Esophagus squamous epithelium (tissue), 4 donors: ENCODE data around the gene ROBO3.

Experiments used
- POLR2A ChIP-seq, 4 donors: fragments of 450-650 bp; IDR thresholded peaks; one replicate each; pipeline ENCODE4 v1.6.1; 2017; ENCODE audit warnings: antibody characterized with exemption in 4 of 4, mild to moderate bottlenecking in 4 of 4, moderate library complexity in 3 of 4
- TF ChIP-seq, protein P1 (sequence below), 6 experiments: fragments of 450-650 bp in 4 of 6; fragments of 200-600 bp in 2 of 6; sonication (generic) in 2 of 6; IDR thresholded peaks; one replicate each; pipeline ENCODE4 v1.5.1; 2016 to 2019; ENCODE audit warnings: antibody characterized with exemption in 6 of 6, mild to moderate bottlenecking in 4 of 6, moderate library complexity in 4 of 6

DNA sequence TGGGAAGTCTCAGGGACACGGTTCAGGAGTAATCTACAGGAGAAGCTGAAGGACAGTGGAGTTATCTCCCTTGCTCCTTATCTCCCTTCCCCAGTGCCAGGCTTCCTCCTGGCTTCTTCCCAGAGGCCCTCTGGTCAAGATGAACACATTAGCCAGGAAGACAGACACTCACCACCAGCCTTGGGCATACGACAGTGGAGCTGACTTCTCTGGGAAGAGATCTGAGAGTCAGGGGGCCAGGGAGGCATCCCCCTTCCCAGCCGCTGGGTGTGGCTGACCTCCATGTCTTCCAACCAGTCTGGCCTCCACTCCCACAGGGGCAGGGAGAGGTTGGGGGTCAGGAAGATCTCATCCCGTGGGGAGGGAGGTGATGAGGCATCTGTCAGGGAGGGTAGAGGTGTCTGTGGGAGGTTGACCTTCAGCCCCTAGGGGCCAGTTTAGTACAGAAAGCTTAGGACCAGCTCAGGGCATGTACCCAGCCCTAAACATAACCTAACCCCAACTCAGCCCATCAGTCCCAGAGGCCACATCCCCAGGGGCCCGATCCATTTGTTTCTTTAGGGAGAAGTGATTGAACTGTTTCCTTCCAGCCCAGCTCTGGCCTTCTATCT is 19.7 kb downstream of the ROBO3 start:
- TF ChIP-seq POLR2A (IDR thresholded peaks at IDR 0.05) = no peak
- TF ChIP-seq, protein P1, sequence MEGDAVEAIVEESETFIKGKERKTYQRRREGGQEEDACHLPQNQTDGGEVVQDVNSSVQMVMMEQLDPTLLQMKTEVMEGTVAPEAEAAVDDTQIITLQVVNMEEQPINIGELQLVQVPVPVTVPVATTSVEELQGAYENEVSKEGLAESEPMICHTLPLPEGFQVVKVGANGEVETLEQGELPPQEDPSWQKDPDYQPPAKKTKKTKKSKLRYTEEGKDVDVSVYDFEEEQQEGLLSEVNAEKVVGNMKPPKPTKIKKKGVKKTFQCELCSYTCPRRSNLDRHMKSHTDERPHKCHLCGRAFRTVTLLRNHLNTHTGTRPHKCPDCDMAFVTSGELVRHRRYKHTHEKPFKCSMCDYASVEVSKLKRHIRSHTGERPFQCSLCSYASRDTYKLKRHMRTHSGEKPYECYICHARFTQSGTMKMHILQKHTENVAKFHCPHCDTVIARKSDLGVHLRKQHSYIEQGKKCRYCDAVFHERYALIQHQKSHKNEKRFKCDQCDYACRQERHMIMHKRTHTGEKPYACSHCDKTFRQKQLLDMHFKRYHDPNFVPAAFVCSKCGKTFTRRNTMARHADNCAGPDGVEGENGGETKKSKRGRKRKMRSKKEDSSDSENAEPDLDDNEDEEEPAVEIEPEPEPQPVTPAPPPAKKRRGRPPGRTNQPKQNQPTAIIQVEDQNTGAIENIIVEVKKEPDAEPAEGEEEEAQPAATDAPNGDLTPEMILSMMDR (IDR thresholded peaks at IDR 0.05) = no peak
